ENCODE data around the gene GTF2E1.
"Not testable (repeated sequence)": the region's sequence is repeated elsewhere in the genome, so short reads cannot be mapped to it uniquely, and the experiment has no call there.

Gene GTF2E1

GRCh38 chr3:120753810-120754209 lies 11.3 kb downstream of the GTF2E1 start:
- in situ Hi-C loops (cut with HindIII; ENCODE audit: low sequenced_read_pairs) = no loop called here

- in situ Hi-C loops (cut with HindIII; ENCODE audit: low sequenced_read_pairs) = no loop called here
These were observed 13.5 kb downstream of the GTF2E1 start for GRCh38 chr3:120756061-120756460.

- in situ Hi-C loops (cut with HindIII; ENCODE audit: low sequenced_read_pairs) = not testable (repeated sequence)
These were observed 16.0 kb downstream of the GTF2E1 start for GRCh38 chr3:120758551-120758950.

- in situ Hi-C loops (cut with HindIII; ENCODE audit: low sequenced_read_pairs) = no loop called here
These were observed 20.1 kb downstream of the GTF2E1 start for GRCh38 chr3:120762615-120763014.

GRCh38 chr3:120763601-120764000 lies 21.1 kb downstream of the GTF2E1 start:
- in situ Hi-C loops (cut with HindIII; ENCODE audit: low sequenced_read_pairs) = no loop called here

- in situ Hi-C loops (cut with HindIII; ENCODE audit: low sequenced_read_pairs) = no loop called here
These were observed 21.7 kb downstream of the GTF2E1 start for GRCh38 chr3:120764206-120764605.

- in situ Hi-C loops (cut with HindIII; ENCODE audit: low sequenced_read_pairs) = no loop called here
These were observed 23.4 kb downstream of the GTF2E1 start for GRCh38 chr3:120765830-120766493.

- in situ Hi-C loops (cut with HindIII; ENCODE audit: low sequenced_read_pairs) = no loop called here
These were observed 24.0 kb downstream of the GTF2E1 start for GRCh38 chr3:120766576-120766975.

- in situ Hi-C loops (cut with HindIII; ENCODE audit: low sequenced_read_pairs) = no loop called here
These were observed 24.6 kb downstream of the GTF2E1 start for GRCh38 chr3:120767106-120767505.

GRCh38 chr3:120769436-120769835 lies 26.9 kb downstream of the GTF2E1 start:
- in situ Hi-C loops (cut with HindIII; ENCODE audit: low sequenced_read_pairs) = no loop called here

GRCh38 chr3:120770891-120771290 lies 28.3 kb downstream of the GTF2E1 start:
- in situ Hi-C loops (cut with HindIII; ENCODE audit: low sequenced_read_pairs) = no loop called here

GRCh38 chr3:120772081-120772480 lies 29.5 kb downstream of the GTF2E1 start:
- in situ Hi-C loops (cut with HindIII; ENCODE audit: low sequenced_read_pairs) = no loop called here

GRCh38 chr3:120773932-120774331 lies 31.4 kb downstream of the GTF2E1 start:
- in situ Hi-C loops (cut with HindIII; ENCODE audit: low sequenced_read_pairs) = no loop called here

- in situ Hi-C loops (cut with HindIII; ENCODE audit: low sequenced_read_pairs) = loop anchor here (25.0 kb wide), 1 partner anchor 188 kb away; the partner anchor contains the start of gene NDUFB4
These were observed 32.9 kb downstream of the GTF2E1 start for GRCh38 chr3:120775411-120775810.

- in situ Hi-C loops (cut with HindIII; ENCODE audit: low sequenced_read_pairs) = loop anchor here (25.0 kb wide), 1 partner anchor 191 kb away; the partner anchor contains the start of gene NDUFB4
These were observed 36.2 kb downstream of the GTF2E1 start for GRCh38 chr3:120778776-120779175.

- in situ Hi-C loops (cut with HindIII; ENCODE audit: low sequenced_read_pairs) = loop anchor here (25.0 kb wide), 1 partner anchor 194 kb away; the partner anchor contains the start of gene NDUFB4
These were observed 38.4 kb downstream of the GTF2E1 start for GRCh38 chr3:120780977-120781376.

GRCh38 chr3:120785832-120786231 lies 43.3 kb downstream of the GTF2E1 start:
- in situ Hi-C loops (cut with HindIII; ENCODE audit: low sequenced_read_pairs) = loop anchor here (25.0 kb wide), 1 partner anchor 199 kb away; the partner anchor contains the start of gene NDUFB4

GRCh38 chr3:120791010-120791409 lies 48.5 kb downstream of the GTF2E1 start:
- in situ Hi-C loops (cut with HindIII; ENCODE audit: low sequenced_read_pairs) = loop anchor here (25.0 kb wide), 1 partner anchor 204 kb away; the partner anchor contains the start of gene NDUFB4

GRCh38 chr3:120791913-120792312 lies 49.4 kb downstream of the GTF2E1 start:
- in situ Hi-C loops (cut with HindIII; ENCODE audit: low sequenced_read_pairs) = loop anchor here (25.0 kb wide), 1 partner anchor 205 kb away; the partner anchor contains the start of gene NDUFB4

- in situ Hi-C loops (cut with HindIII; ENCODE audit: low sequenced_read_pairs) = loop anchor here (25.0 kb wide), 1 partner anchor 206 kb away; the partner anchor contains the start of gene NDUFB4
These were observed 51.1 kb downstream of the GTF2E1 start for GRCh38 chr3:120793601-120794000.

- in situ Hi-C loops (cut with HindIII; ENCODE audit: low sequenced_read_pairs) = loop anchor here (25.0 kb wide), 1 partner anchor 208 kb away; the partner anchor contains the start of gene NDUFB4
These were observed 52.6 kb downstream of the GTF2E1 start for GRCh38 chr3:120795017-120795648.

- in situ Hi-C loops (cut with HindIII; ENCODE audit: low sequenced_read_pairs) = loop anchor here (25.0 kb wide), 1 partner anchor 209 kb away; the partner anchor contains the start of gene NDUFB4
These were observed 53.4 kb downstream of the GTF2E1 start for GRCh38 chr3:120795959-120796358.
